GM18502 (cell line): ENCODE measurements around the gene PCBP2.
"Not testable (repeated sequence)": the region's sequence is repeated elsewhere in the genome, so short reads cannot be mapped to it uniquely, and the experiment has no call there.

Experiments used
- ATAC-seq: cut with Tn5 transposase; IDR thresholded peaks from one replicate; pipeline ENCODE4 v1.9.1; 2021; ENCODE audit warnings: mild to moderate bottlenecking; ENCODE audit not compliant: unreplicated experiment, poor library complexity

Gene PCBP2

GRCh38 chr12:53439582-53439981, 12.3 kb upstream of the PCBP2 start:
- not testable (repeated sequence) for ATAC-seq

DNA sequence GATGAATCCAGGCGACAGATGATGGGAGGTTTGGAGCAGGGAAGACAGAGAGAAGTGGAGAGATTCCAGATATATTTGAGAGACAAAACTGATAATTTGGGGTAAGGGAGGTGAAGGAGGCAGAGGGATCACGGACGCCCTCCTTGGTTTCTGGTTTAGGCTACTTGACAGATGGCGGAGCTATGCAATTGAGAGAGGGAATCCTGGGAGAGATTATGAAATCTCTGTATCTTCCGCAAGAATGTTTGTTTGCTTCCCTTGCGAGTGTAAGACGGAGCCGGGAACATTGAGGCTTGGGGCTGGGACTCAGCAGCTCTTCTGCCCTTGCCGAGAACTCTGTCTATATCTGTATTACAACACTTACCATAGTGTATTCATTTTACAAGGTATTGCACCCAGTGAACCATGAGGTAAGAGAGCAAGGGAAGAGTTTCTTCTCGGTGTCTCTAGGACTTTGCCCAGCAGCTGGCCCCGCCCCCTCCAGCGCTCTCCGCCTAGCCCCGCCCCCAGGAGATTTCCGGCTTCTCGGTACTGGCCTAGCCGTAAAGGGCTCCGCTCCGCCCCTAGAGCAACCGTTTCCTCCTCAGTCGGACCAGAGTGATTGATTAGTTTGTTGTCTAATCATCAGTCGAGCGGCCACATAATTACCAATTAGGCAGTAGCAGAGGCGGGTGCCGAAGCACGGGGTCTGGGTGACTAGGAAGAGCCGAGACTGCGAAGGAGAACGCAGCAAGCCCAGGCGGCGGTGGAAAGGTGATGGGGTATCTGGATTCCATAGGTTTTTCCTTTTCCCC, 10.7 kb upstream of the PCBP2 start, which contains the start of gene PRR13:
PRR13 (plus strand) TSS at position 695 of the 794 bp plus-strand sequence. CDS start 981 bp downstream, outside the sequence.
- ATAC-seq = peak; percentile 98

- ATAC-seq = no peak
Observed at GRCh38 chr12:53443955-53444354, 7.9 kb upstream of the PCBP2 start.

DNA sequence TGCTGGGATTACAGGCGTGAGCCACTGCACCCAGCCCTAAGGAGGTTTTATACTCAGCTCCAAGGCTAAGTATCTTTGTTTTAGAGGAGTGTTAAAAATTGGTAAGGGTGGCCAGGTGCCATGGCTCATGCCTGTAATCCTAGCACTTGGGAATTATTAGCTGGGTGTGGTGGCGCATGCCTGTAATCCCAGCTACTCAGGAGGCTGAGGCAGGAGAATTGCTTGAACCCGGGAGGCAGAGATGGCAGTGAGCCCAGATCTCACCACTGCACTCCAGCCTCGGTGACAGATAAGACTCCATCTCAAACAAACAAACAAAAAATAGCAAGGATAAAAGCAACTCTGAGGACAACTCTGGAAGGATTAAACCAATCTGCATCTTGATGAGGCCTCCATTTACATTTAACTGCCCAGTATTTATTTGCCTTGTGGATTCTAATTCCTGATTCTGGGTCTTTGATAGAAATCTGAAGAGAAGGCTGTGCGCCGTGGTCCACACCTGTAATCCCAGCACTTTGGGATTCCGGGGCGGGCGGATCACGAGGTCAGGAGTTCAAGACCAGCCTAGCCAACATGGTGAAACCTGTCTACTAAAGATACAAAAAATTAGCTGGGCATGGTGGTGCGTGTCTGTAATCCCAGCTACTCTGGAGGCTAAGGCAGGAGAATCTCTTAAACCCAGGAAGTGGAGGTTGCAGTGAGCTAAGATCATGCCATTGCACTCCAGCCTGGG, 7.1 kb upstream of the PCBP2 start:
- ATAC-seq = not testable (repeated sequence)

GRCh38 chr12:53450936-53451335, 966 bp upstream of the PCBP2 start:
- no peak for ATAC-seq

DNA sequence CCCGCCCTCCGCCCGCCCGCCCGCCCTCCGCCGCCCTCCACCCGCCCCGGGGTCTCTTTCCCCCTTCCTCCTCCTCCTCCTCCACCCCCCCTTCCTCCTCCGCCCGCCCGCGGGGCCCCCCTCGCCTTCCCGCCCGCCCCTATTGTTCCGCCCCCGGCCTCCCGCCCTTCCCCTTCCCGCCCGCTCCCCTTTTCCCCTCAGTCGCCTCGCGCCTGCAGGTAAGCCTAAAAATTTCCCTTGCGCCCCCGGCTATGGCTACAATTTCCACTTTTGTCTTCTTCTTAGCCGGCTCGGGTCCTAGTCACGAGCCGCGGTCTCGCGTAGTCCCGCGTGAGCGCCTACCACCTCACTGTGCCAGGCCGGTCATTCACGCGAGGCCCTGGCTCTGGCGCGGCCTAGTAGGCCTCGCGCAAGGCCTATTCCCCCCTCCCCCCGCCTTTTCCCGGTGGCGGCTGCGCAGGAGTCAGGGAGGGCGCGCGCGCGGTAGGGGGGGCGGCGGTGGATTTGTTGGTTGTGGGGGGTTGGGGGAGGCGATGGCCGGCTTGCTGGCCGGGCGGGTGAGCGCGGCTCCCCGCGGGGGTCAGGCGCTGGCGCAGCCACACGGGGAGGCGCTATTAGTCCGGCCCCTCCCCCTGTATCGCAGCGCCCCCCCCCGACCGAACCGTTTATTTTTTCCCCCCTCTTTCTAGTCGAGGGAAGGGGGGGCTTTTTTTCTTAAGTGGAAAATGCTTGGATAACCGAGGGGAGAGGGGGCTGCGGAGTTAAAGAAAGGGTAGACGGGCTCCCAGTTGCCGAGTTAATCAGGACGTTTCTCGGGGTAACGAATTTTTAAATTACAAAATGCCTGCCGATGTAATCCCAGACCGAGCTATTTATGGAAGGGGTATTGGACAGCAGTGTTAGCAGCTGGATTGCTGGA, 516 bp downstream of the PCBP2 start:
- no peak for ATAC-seq

- no peak for ATAC-seq
Observed at GRCh38 chr12:53453953-53454640, 2.2 kb downstream of the PCBP2 start.

DNA sequence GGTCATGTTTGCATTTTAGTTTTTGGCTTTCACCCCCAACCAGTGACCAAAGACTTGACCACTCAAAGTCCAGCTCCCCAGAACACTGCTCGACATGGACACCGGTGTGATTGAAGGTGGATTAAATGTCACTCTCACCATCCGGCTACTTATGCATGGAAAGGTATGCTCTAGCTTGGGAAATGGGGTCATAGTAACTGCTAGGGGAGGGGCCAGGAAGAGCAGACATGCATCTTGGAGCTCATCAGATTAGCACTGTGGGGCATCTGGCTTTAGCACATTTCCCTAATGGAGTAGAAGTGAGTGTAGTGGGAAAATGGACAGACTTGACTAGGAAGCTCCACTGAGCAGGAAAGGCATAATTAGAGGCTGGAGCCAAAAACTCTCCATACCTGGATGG, 2.8 kb downstream of the PCBP2 start:
- ATAC-seq = no peak

GRCh38 chr12:53456654-53457366, 4.9 kb downstream of the PCBP2 start:
- no peak for ATAC-seq

- no peak for ATAC-seq
Observed at GRCh38 chr12:53459097-53459496, 7.2 kb downstream of the PCBP2 start.

GRCh38 chr12:53461059-53461458, 9.2 kb downstream of the PCBP2 start:
- no peak for ATAC-seq

DNA sequence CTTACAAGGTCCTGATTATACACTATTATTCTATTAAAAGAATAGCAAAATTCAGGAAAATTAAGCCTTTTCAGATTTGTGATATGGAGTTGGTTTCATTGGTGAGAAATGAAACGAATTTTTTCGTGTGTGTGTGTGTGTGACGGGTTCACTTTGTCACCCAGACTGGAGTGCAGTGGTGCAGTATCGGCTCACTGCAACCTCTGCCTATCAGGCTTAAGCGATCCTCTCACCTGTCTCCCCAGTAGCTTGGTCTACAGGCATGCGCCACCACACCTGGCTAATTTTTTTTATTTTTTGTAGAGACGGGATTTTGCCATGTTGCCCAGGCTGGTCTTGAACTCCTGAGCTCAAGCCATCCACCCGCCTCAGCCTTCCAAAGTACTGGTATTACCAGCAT, 9.7 kb downstream of the PCBP2 start:
- ATAC-seq = no peak

DNA sequence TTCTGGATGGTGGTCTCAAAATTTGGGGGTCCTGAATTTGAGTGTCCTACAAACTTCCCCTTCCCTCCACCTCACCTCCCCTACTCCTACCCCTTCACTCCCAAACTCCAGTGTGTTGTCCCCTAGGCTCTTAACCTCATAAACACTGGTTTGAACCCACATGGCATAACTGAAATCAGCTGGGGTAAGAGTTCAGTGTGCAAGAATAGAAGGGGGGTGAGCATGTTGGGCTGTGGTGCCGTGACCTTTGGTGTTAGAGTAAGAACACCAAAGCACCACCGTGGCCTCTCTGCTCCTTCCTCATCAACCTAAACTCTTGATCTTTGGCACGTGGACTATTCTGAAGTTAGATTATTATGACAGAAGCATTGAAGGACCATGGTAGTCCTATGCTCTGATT, 11.0 kb downstream of the PCBP2 start:
- no peak for ATAC-seq

- ATAC-seq = no peak
Observed at GRCh38 chr12:53463802-53464560, 12.1 kb downstream of the PCBP2 start.

GRCh38 chr12:53464685-53465418, 12.9 kb downstream of the PCBP2 start:
- ATAC-seq = no peak

DNA sequence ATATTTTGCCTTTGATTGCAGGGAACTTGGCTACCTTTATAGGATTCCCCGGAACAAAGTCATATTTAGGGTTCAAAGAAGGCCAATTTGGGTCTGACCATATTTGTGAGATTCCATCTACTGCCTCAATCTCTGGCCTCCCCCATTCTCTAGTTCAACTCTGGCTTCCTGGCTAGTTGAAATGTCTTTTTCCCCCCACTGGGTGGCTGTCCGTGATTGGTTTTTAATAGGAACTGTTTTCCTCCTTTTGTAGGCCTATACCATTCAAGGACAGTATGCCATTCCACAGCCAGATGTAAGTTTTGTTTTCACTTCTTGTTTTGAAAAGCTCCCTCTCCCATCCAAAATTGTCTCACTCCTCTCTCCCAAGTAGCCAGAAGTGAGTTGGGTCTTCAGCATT, 13.8 kb downstream of the PCBP2 start:
- ATAC-seq = no peak

- no peak for ATAC-seq
Observed at GRCh38 chr12:53466640-53467039, 14.7 kb downstream of the PCBP2 start.

- no peak for ATAC-seq
Observed at GRCh38 chr12:53467082-53467481, 15.2 kb downstream of the PCBP2 start.
